ENCODE data around the gene C2orf80.
"Not testable (repeated sequence)": the region's sequence is repeated elsewhere in the genome, so short reads cannot be mapped to it uniquely, and the experiment has no call there.

C2orf80 gene

DNA sequence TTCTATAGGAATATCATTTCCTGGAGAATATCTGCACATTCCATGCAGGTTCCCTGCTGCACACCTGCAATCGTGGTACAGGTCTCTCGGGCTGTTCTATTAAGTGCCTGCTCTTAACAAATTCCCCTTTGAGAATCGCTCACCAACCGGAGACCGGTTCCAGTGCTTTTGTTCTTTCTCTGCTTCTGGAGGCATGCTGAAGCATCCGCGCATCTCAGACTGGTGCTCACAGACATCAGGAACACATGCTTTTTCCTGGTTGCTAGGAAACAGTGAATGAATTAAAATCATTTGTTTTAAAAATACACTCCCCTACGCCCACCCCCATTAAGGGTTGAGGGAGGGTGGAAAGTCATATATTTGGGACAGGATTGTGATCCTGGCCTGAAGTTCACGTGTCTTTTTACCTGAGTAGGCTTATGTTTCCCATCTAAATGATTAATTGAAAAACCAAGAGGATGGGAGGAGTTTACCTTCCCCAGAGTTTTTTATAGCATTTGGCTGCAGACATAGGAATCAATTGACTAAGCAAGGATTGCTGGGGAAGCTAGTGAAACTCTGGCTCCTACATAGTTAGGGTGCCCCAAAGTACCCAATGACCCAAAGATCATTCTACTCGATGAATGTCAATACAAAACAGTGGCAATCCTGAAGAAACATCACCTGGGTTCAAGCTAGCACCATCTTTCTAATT lies at the start of gene C2orf80:
Gene C2orf80, minus strand, starts transcription at position 221 of the 694 bp plus-strand sequence. CDS start 3,044 bp downstream, outside the sequence.
- DNase-seq, result no peak

DNA sequence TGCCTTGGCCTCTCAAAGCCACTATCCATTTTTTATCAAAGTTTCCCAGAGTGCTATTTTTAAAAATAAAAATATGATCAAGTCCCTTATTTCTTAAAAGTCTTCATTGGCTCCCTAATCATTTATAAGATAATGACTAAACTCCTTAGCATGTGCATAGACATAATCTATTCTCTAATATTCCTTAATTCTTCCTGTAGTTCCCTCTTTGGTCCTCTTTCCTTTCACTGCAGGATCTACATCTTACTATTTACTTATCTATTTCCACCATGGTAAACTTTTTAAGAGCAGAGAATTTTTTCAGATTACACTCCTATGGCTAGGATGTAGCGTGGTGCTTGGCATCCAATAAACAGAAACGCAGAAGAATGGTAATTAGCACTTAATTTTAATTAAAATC lies 46.0 kb upstream of the C2orf80 start:
- DNase-seq, result no peak

DNA sequence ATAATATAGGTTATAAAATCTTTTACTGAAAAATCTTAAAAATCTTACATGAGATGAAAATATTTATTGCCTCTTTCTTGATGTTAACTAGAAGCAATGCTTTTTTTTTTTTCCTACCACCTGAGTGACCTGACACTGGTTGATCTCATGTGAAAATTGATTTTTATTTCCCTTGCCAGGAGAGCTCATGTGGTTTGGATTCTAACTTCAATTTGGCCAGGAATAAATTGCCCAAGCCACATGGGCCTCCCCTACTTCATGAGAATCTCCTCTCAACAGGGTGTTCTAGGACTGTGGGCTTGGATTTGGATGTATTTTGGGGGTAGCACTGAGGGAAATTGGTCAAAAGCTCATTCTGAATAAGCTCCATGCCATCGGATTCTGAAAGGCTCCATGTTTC lies 45.0 kb upstream of the C2orf80 start:
- no peak for DNase-seq

DNA sequence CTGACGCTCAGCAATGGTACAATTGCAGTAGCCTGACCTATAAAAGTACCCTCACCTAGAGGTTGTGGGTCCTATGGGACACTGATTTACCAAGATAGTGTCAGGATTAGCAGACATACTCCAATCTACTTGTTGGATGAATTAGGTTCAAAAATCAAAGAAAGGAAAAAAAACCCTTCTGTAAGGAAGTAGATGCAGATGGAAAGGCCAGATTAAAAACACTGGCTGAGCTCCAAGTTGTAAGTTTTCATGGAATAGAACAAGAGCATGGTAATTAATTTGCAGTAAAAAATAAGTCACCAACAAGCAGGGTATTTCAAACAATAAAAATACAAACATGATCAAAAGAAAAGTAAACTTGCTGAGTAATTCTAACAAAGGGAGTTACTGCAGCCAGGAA lies 38.6 kb upstream of the C2orf80 start:
- no peak for DNase-seq

DNA sequence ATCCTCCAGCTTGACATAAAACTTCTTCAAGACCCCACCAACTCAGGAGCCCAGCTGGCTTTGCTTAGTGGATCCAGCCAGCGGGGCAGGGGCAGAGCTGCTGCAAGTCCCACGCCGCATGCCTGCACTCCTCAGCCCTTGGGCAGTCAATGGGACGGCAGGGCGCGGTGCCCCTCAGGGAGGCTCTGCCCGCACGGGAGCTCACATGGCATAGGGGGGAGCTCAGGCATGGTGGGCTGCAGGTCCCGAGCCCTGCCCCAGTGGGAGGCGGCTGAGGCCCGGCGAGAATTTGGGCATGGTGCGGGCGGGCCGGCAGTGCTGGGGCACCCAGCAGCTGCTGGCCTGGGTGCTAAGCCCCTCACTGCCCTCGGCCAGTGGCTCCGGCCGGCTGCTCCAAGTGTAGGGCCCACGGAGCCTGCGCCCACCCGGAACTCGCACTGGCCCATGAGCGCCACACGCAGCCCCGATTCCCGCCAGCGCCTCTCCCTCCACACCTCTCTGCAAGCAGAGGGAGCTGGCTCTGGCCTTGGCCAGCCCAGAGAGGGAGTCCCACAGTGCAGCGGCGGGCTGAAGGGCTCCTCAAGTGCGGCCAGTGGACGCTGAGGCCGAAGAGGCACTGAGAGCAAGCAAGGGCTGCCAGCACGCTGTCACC lies 37.9 kb upstream of the C2orf80 start:
- no peak for DNase-seq

DNA sequence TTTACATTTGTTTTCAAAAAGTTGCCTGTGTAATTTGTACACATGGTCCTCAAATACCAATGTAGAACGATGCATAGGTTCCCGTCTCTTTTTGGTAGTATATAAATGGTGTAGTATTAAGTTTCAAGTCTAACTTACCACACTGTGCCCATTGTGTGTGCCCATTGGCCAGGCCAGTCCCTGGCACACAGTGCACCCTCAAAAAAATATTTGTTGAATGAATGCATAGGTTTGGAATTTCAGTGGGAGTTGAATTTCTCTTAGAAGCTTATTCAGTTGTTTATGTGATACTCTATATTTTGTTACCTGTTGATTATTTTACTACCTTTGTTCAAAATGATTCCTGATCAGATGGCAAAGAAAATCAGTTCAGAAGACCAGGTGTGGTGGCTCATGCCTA lies 35.0 kb upstream of the C2orf80 start:
- DNase-seq, result no peak

DNA sequence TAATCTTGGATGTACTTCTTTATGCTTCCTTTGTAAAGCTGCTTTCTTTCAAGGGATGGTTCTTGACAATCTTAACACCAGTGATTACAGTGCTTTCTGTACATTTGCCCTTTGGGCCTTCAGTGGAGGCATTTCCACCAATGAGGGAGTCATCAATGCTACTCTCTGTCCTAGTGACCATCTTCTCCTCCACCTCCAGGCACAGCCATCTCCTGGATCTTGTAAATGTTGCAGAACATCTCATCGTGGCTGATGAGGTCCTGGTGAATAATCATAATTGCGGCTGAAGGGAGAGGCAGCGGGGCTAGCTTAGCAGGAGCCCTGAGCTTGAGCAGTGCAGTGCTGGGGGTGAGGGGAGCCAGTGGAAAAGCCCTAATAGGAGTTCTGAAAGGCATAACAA lies 32.5 kb upstream of the C2orf80 start:
- no peak for DNase-seq

DNA sequence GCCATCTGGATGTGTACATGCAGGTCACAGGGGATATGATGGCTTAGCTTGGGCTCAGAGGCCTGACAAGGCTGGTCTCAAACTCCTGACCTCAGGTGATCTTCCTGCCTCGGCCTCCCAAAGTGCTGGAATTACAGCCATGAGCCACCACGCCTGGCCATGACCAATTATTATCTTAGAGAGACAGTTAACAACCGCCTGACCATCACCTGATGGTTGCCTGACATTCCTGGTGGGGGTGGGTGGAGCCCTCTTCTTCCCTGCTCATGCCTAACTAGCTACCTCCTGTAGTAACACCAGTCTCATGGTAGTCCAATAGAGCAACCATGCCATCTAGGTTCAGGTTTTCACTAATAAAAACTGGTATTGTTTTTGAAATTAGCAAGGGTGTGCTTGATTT lies 32.0 kb upstream of the C2orf80 start:
- not testable (repeated sequence) for DNase-seq

DNA sequence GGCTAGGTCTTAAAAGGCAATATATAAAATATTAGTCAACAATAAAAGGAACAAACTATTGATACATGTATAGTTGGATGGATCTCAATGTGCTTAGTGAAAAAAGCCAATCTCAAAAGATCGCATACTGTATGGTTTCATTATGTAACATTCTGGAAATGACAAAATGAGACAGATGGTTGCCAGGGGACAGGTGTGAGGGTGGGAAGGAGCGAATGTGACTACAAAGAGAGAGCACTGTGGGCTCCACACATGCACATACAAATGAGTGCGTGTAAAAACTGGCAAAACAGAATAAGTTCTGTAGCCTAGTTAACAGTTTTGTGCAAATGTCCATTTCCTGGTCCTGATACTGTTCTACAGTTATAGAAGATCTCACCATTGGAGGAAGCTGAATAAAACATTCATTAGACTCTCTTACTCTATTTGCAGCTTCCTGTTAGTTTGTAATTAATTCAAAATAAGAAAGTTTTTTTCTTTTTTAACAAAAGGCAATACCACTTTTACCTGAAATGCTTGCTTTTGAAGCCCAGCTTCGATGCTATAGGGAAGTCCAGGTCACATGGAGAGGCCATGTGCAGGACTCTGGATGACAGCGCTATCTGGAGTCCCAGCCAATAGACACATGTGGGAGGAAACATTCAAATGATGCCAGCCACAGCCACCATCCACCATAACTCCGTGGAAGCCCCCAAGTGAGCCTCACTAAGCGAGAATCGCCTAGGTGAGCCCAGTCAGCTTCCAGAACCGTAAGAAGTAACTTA lies 21.0 kb upstream of the C2orf80 start:
- DNase-seq, result no peak

DNA sequence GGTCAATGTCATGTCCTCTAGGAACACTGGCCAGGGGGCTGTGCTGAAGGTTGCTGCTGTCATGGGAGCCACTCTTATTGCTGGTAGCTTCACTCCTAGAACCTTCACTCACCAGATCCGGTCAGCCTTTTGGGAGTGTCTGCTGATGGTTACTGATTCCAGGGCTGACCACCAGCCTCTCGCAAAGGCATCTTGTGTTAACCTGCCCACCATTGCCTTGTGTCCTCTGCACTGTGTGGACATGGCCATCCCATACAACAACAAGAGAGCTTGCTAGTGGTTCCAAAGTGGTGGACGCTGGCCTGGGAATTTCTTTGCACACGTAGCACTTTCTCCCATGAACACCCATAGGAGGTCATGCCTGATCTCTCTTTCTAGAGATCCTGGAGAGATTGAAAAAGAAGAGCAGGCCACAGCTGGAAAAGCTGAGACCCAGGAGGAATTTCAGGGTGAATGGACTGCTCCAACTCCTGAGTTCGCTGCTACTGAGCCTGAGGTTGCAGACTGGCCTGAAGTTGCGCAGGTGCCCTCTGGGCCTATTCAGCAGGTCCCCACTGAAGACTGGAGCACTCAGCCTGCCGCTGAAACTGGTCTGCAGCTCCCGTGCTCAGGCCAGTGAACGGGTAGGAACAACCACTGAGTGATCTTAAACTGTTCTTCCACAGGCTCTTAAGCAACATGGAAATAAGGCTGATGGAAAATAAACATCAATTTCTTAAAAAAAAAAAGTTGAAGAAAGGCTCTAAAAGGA lies 18.7 kb upstream of the C2orf80 start:
- DNase-seq, result no peak

DNA sequence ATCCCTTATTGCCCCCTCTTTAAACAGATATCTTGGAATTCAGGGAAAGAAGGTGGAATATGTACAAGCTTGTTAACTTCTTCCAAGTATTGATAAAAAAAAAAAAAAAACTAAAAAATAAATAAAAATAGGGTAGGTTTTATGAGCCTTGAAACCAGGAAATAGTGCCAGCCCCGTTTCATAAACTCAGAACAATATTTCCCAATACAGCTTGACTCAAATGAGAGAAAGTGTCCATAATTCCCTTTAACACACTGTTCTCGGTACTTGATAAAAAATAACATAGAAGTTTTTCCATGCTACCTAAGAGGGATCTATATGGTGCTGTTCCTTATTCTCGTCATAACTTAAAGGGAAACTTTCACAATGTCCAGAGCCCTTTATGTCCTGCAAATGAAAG lies 17.9 kb upstream of the C2orf80 start:
- DNase-seq, result no peak

DNA sequence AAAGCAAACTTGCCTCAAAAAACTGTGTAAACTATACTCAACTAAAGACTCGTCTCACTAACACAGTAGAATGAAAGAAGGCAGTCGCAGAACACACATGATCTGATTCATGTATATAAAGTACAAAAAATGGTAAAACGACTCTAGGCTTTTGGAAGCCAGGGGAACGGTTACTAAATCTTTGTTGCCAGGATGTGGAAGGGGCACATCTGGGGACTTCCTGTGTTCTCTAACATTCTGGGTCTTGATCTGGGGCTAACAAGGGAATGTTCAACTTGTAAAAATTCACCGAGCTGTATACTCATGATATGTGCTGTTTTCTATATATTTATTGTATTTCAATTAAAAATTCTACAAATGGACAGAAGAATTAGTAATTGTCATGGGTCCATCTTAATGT lies 14.3 kb upstream of the C2orf80 start:
- no peak for DNase-seq

DNA sequence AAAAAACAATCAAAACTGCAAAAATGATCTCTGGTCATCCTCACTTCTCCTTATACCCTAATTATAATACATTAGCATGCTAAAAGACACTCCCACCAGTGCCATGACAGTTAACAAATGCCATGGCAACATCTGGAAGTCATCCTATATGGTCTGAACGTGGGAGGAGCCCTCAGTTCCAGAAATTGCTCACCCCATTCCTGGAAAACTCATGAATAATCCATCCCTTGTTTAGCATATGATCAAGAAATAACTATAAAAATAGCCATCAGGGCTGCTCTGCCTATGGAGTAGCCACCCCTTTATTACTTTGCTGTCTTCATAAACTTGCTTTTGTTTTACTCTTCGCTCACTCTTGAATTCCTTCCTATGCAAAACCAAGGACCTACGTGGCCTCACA lies 5.7 kb upstream of the C2orf80 start:
- DNase-seq, result no peak

DNA sequence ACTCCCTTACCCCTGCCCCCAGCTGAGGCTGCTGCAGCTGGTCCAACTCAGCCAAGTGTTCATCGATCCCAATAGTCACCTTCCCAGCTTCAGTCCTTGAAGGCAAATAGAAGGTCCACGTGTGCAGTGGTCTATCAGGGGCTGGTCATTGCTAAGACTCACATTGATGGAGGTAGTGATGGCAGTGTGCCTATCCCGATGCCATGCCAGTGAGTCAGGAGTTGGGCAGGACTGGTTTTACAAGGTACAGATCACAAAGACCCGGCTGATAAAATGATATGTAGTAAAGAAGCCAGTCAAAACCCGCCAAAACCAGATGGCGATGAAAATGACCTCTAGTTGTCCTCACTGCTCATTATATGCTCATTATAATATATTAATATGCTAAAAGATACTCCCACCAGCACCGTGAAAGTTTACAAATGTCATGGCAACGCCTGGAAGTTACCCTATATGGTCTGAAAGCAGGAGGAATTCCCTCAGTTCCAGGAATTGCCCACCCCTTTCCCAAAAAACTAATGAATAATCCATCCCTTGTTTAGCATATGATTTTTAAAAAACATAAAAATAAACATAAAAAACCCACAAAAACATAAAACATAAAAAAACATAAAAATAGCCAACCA lies 2.9 kb upstream of the C2orf80 start:
- no peak for DNase-seq

DNA sequence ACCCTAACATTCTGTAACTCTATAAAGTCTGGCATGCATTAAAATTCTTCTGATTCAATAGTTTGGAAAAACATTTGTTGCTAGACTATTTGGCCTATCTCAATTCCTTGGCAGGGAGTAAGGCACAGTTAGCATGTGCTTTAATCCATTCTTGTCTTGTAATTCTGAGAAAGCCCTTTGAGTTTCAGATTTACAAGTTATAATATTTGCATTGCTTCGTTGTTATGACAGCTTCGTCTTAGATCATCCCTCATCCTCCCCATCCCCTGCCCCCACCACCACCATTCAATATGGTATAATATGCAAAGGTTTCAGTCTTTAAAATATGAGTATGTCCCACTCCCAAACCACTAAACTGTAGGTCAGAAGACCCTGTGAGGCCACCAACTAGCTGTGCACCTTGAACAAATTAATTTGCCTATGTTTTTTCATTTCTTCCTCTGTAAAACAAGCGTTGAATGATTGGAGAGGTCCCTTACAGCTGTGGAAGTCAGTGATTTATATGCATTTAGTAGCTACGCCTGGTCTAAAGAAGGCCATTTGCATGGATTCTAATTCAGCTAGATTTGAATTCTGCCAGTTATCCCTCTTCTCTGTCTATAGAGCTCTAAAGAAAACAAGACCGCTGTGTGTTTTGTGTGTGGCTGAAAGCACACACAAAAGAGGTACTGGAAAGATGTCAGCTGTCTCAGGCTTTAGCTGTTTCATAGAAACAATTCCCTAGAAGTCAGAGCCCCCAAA lies 591 bp downstream of the C2orf80 start:
- DNase-seq, result no peak

DNA sequence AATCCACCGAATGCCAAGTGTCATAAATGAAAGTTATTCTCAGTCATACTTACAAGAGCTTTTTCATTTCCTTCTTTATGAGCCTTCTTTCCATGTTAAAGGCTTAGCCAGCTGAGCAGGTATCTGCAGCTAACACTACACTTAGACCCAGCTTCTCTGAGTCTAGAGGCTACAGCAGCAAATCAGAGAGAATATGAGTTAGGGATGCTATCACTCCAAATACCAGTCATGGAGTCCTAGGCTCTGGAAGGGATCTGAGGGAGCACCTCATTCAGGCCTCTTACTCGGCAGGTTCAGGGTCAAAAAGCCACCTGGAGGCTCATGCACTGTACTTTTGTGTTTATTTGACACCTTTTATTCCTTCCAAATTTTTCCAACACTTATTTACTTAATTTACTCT lies 2.9 kb downstream of the C2orf80 start:
- no peak for DNase-seq

DNA sequence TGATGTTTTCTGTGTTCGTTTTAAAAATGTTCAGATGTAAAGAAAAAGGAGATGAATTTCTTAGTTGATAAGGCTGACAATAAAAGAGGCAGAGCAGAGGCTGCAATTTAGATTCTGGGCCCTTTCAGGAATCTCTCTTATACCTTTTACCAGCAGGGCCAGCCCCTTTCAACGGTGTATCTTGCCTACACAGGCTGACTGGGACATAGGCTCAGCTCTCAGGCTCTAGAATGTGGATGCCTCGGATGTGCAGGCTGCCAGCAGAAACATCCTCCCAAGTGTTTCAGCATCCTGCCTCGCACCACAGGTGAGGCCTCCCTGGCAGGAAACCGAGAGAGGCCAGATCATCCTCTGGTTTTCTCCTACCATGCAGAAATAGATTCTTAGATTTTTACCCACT lies 3.4 kb downstream of the C2orf80 start:
- no peak for DNase-seq

DNA sequence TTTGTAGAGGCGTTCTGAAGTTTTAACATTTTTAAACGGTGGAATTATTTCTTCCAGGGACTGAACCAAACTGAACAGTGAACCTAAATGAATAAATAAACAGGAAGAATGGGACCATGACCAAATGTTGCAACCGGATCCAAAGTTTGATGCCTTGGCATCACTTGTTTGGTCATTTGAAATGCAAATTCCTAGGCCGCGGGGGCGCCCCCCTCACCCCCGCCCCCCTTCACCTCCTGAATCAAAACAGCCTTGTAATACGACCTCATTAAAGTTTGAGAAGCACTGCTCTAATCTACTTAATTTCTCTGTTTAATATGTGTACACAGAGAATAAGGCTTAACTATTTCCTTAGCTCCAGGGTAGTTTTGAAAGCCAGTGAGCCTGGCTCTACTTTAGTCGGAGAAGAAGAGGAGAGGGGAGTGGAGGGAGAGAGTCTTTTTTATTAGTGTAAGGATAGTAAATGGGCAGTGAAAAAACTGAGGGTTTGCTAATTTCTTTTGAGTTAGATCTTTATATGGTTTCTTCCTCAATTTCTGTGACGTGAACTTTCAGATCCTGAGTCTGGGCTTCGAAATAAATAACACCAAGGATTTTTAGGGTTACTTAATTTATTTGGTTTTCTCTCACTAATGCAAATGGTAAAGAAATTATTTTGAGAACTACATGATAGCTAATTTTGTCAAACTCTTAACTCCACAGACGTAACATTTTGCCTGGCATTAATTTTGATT lies 5.7 kb downstream of the C2orf80 start:
- DNase-seq, result no peak

DNA sequence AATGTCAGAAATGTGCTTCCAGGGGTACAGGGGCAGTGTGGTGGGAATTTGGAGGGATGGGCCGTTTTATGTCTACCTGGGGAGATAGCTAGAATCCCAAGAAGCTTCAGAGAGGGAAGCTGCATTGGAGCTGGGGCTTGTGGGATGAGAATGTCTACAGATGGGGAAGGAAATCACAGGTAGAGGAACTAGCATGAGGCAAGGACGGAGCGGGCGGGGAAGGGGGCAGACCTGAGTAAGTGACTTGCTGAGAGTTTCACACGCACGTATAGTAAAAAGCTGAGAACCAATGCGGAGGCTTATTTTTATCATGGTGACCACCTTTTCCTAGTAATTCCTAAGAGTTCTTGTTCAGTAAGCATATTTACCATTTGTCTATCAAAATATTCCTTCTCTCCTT lies 6.3 kb downstream of the C2orf80 start:
- DNase-seq, result no peak

DNA sequence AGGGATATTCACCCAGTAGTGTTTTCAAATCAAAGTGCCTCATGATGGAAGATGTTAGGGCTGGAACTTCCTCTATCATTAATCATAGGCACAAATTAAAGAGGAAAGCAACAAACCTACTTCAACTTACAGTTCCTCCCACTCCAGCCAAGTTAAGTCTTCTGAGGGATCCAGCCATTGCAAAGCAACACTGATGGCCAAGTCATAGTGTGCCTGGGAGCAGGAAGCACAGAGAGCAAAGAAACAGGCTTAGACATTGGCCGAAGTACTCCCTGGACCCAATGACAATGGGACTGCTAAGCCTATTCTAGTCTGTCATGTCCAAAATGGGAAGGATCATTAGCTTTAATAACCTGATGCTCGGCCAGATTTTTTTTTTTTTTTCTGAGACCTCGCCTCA lies 7.0 kb downstream of the C2orf80 start:
- DNase-seq, result no peak

DNA sequence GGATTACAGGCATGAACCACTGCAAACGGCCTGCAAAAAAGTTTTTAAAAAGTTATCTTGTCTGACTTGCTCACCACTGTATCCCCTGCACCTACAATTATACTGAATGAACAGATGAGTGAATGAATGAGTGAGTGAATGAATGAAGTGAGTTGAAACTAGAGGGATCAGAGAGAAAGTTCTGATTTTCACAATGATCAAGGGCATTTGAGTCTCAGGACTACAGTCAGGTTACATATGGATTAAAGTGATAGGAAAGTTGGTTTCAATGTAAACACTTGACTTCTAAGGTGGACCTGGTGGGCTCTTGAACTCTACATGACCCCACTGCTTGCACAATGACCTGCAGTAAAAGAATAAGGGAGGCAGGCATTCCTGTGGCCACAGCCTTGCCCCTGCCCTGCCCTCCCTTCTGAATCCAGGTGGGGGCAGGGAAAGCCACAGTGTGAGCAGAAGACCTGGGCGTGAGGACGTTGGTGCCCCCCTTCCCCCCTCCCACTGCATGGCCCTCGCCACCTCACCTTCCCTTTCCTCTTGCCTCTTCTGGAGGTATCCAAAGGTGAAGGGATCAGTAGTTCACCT lies 10.7 kb downstream of the C2orf80 start:
- no peak for DNase-seq

Measured in NCI-H1436 (cell line).